GM12801 (cell line): ENCODE measurements around the gene ELAVL2.

Experiments used
- TF ChIP-seq, protein P1 (sequence below): IDR thresholded peaks from one replicate; pipeline ENCODE4 v1.5.1; 2011; ENCODE audit warnings: control low read depth; ENCODE audit not compliant: insufficient read length; ENCODE audit errors: extremely low read depth

The ELAVL2 gene

DNA sequence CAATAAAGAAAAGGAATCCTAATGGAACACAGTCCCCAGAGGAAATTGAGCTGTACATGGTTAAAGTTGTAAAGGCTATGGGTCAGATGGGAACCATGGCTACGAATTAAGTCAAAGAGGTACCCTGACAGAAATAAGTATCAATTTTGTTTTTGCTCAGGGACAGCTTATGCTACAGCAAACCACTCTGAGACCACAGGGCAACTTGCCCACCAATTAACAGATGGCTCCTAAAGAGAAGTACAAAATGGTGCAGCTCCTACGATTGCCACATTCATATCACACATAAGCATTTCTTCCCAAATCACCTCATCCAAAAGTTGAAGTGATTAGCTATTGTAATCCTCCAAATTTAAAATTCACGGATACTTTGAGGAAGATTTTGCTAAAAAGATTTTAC is 83.0 kb downstream of the ELAVL2 start:
- TF ChIP-seq, protein P1, sequence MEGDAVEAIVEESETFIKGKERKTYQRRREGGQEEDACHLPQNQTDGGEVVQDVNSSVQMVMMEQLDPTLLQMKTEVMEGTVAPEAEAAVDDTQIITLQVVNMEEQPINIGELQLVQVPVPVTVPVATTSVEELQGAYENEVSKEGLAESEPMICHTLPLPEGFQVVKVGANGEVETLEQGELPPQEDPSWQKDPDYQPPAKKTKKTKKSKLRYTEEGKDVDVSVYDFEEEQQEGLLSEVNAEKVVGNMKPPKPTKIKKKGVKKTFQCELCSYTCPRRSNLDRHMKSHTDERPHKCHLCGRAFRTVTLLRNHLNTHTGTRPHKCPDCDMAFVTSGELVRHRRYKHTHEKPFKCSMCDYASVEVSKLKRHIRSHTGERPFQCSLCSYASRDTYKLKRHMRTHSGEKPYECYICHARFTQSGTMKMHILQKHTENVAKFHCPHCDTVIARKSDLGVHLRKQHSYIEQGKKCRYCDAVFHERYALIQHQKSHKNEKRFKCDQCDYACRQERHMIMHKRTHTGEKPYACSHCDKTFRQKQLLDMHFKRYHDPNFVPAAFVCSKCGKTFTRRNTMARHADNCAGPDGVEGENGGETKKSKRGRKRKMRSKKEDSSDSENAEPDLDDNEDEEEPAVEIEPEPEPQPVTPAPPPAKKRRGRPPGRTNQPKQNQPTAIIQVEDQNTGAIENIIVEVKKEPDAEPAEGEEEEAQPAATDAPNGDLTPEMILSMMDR = no peak

DNA sequence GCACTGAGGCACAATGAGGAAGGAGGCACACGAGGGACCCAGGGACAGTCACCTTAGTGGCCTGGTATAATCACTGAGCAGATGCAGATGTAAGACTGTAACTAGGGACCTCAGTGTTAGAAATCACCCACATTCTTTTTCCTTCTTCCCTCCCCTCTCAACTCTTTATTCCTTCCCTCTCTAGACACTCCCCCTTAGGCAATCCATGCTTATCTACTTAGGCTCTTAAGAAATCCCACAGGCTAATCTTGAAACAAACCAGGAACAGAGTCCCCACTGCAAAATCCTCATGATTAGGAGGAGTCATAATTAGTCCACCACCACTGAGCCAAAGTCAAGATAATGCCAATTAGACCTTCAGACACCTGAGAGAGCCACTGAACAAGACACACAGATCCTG is 84.7 kb downstream of the ELAVL2 start:
- TF ChIP-seq, protein P1 = no peak

DNA sequence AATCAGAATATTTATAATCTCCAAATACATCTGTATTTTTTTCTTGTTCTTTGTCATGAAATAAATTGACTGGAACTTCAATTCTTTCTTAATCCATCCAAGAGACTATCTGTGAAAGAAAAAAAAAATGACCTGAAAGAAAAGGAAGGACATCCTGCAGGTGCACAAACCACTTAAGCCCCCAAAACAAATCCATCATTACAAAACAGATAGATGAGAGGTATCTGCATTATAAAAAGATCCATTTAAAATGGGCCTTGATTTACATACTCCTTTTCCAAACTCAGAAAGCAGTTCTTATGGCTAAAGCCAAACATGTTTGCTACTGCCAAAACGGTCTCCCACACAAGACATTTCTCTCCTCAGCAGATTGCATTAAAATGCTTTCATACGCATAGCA is 85.5 kb downstream of the ELAVL2 start:
- TF ChIP-seq, protein P1 = no peak

DNA sequence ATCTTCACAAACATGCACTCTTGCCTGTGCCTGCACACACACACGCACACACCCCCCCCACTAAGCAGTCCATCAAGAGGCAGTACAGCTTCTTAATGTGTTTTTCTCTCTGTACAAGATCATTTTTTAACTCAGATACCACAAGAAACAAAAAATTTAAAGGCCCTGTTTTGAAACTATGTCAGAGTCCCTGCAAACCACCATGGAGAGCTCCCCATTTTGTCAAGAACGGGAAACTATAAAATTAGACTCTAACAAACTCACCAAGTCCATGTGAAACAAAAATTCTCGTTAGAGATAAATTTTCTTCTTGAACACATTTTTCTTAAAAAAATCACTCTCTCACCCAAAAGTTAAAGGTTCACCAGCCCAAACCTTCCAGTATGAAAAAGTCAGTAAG is 86.3 kb downstream of the ELAVL2 start:
- TF ChIP-seq, protein P1 = no peak

DNA sequence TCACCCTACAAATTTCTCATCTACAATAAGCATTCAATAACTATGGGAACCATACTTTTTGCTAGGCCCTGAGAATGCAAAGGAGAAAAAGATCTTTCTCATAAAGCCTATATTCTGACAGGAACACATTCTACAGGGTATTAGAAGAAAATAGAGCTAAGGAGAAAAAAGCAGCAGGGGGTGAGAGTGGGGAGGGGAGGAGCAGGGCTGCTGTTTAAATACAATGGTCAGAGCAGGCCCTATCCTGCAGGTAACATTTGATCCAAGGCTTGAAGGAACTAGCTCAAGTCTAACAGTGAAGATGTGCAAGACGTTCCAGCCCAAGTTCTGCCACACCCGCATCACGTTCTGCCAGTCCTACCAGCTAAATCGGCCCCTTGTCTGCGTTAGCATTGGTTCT is 89.7 kb downstream of the ELAVL2 start:
- TF ChIP-seq, protein P1 = no peak

DNA sequence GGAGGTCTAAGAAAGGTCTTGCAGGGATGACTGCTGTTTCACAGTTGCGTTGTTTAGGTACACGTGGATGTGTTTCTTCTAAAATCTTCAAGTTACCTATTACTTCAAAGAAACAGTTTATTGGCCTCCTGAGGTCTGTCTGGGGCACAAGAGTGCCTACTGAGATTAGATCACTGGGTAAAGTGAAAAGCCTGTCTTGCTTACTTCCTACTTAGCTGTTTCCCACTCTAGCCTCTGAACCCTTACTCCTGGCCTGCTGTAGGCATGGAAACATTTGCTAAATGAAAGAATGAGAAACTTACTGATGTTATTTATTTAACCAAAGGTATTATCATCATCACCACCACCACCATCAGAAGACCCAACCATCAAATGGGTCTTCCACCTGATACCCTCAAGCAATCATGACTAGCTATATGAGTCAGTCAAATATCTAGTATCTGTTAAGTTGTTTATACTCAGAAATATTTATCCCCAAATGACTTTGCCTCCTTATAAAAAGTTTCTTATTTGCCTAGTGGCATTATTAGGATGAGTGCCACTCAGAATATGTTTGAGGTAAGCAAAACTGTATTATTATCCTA is 92.5 kb downstream of the ELAVL2 start:
- TF ChIP-seq, protein P1 = no peak

DNA sequence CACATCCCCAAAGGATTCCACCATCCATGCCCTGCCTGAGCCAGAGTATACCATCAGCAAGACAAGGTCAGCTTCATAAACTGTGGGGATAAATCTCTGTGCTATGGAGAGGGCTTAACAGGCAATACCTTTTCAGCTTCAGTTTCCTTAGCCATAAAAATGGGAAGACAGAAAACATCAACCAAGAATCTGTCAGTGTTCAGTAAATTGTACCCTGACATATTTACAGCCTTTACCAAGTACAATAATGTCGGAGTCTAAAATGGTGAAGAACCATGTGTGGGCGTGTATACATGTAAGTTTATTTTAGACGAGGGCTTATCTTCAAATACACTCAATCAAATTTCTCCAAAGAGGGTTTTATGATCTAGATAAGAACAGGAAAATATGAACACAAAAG is 94.7 kb downstream of the ELAVL2 start:
- TF ChIP-seq, protein P1 = no peak
